OCI-LY3 (cell line): ENCODE measurements around the gene SLC26A2.

Experiments
- H2AFZ ChIP-seq: fragments of 200-600, 300-600 bp; shearing (Covaris generic); 2 replicates; pipeline ENCODE4 v1.6.0; 2014; ENCODE audit warnings: antibody characterized with exemption, low read depth, low read length
- H3K27ac ChIP-seq: fragments of 200-600, 300-600 bp; sonication (generic); 2 replicates; pipeline ENCODE4 v1.5.1; 2014; ENCODE audit warnings: mild to moderate bottlenecking, low read length, moderate library complexity, mixed read lengths
- H3K27me3 ChIP-seq: fragments of 200-600, 300-600 bp; sonication (generic); 2 replicates; pipeline ENCODE4 v1.6.1; 2014; ENCODE audit warnings: low read depth, low read length, mixed read lengths
- H3K36me3 ChIP-seq: fragments of 200-600, 300-600 bp; sonication (generic); replicated peaks from 2 replicates; pipeline ENCODE3; 2014; ENCODE audit warnings: low read depth, low read length, mixed read lengths
- H3K4me1 ChIP-seq: fragments of 300-600, 200-600 bp; sonication (generic); 2 replicates; pipeline ENCODE4 v1.6.1; 2014; ENCODE audit warnings: low read length, mixed read lengths
- H3K4me2 ChIP-seq: fragments of 200-600, 300-600 bp; sonication (generic); 2 replicates; pipeline ENCODE4 v1.6.1; 2014; ENCODE audit warnings: low read length, mixed read lengths
- H3K4me3 ChIP-seq: fragments of 300-600, 200-600 bp; sonication (generic); 2 replicates; pipeline ENCODE4 v1.5.1; 2014; ENCODE audit warnings: antibody characterized with exemption, mild to moderate bottlenecking, low read length, moderate library complexity
- H3K79me2 ChIP-seq: fragments of 300-600, 200-600 bp; shearing (Covaris generic); 2 replicates; pipeline ENCODE4 v1.6.1; 2014; ENCODE audit warnings: mild to moderate bottlenecking, low read length, mixed read lengths
- H3K9ac ChIP-seq: fragments of 300-600, 200-600 bp; shearing (Covaris generic); 2 replicates; pipeline ENCODE4 v1.6.0; 2014; ENCODE audit warnings: mild to moderate bottlenecking, low read length, moderate library complexity
- H3K9me3 ChIP-seq: fragments of 200-600, 300-600 bp; shearing (Covaris generic); 2 replicates; pipeline ENCODE4 v1.6.1; 2014; ENCODE audit warnings: low read length, mixed read lengths; ENCODE audit not compliant: insufficient read depth
- H4K20me1 ChIP-seq: fragments of 200-600, 300-600 bp; sonication (generic); 2 replicates; pipeline ENCODE4 v1.6.1; 2016; ENCODE audit warnings: low read length, mixed read lengths; ENCODE audit not compliant: insufficient read depth
- CTCF ChIP-seq: fragments of 200-600, 300-600 bp; sonication (generic); IDR thresholded peaks from 2 replicates; pipeline ENCODE4 v1.5.1; 2014; ENCODE audit warnings: antibody characterized with exemption, low read length, low read depth
- EZH2phosphoT487 ChIP-seq: fragments of 200-600 bp; shearing (Covaris generic); IDR thresholded peaks from 2 replicates; pipeline ENCODE4 v1.6.1; 2018; ENCODE audit warnings: antibody characterized with exemption, mixed run types, low read depth

SLC26A2 gene

GRCh38 chr5:149937610-149938009 lies 22.9 kb upstream of the SLC26A2 start:
- no peak overlapping the region for H3K4me3 ChIP-seq
- no peaks in the 10 kb centered on the region for H3K79me2 ChIP-seq
- no peaks in the 10 kb centered on the region for H3K27me3 ChIP-seq
- H3K36me3 ChIP-seq = no peaks in the 10 kb centered on the region
- H2AFZ ChIP-seq = no peak overlapping the region
- H3K9me3 ChIP-seq = no peaks in the 10 kb centered on the region
- H3K4me2 ChIP-seq = no peak overlapping the region
- peaks cover 9% of the 10 kb centered on the region; the same call in 1 of the 2 replicates for H3K4me1 ChIP-seq
- no peak for TF ChIP-seq EZH2phosphoT487
- no peak for TF ChIP-seq CTCF
- H3K9ac ChIP-seq = no peak overlapping the region
- H4K20me1 ChIP-seq = no peaks in the 10 kb centered on the region
- H3K27ac ChIP-seq = no peak overlapping the region

GRCh38 chr5:149938279-149938678 lies 22.3 kb upstream of the SLC26A2 start:
- Histone ChIP-seq H3K27me3 (no peaks in the 10 kb centered on the region), H2AFZ (no peak overlapping the region), H4K20me1 (no peaks in the 10 kb centered on the region), H3K4me2 (no peak overlapping the region), H3K4me3 (no peak overlapping the region), H3K27ac (no peak overlapping the region), H3K36me3 (no peaks in the 10 kb centered on the region), H3K4me1 (peaks cover 9% of the 10 kb centered on the region; the same call in 1 of the 2 replicates), H3K79me2 (no peaks in the 10 kb centered on the region), H3K9ac (no peak overlapping the region), H3K9me3 (no peaks in the 10 kb centered on the region)
- TF ChIP-seq EZH2phosphoT487 (no peak), CTCF (no peak)

GRCh38 chr5:149938791-149939358 lies 21.7 kb upstream of the SLC26A2 start:
- TF ChIP-seq CTCF = no peak
- no peak for TF ChIP-seq EZH2phosphoT487
- no peak overlapping the region for H3K27ac ChIP-seq
- H3K36me3 ChIP-seq = no peaks in the 10 kb centered on the region
- no peak overlapping the region for H3K9ac ChIP-seq
- H3K4me2 ChIP-seq = no peak overlapping the region
- no peak overlapping the region for H2AFZ ChIP-seq
- H3K79me2 ChIP-seq = no peaks in the 10 kb centered on the region
- peaks cover 9% of the 10 kb centered on the region; the same call in 1 of the 2 replicates for H3K4me1 ChIP-seq
- H3K4me3 ChIP-seq = no peak overlapping the region
- no peaks in the 10 kb centered on the region for H3K9me3 ChIP-seq
- no peaks in the 10 kb centered on the region for H3K27me3 ChIP-seq
- H4K20me1 ChIP-seq = no peaks in the 10 kb centered on the region

- Histone ChIP-seq H3K36me3 (no peaks in the 10 kb centered on the region), H3K4me2 (no peak overlapping the region; the same call in 1 of the 2 replicates), H3K27ac (no peak overlapping the region), H3K9me3 (no peaks in the 10 kb centered on the region), H3K4me3 (no peak overlapping the region), H2AFZ (no peak overlapping the region), H3K27me3 (no peaks in the 10 kb centered on the region), H4K20me1 (no peaks in the 10 kb centered on the region), H3K9ac (no peak overlapping the region), H3K4me1 (peaks cover 9% of the 10 kb centered on the region; the same call in 1 of the 2 replicates), H3K79me2 (no peaks in the 10 kb centered on the region)
- TF ChIP-seq CTCF (no peak), EZH2phosphoT487 (no peak)
Measured at GRCh38 chr5:149939546-149939945, 21.0 kb upstream of the SLC26A2 start.
